HepG2 (cell line): ENCODE measurements around the gene PARP15. TPM values are rescaled to one million over a fixed set of nuclear protein-coding genes. Genes with fewer than 3 reads are reported as not detected.

ENCODE experiments used
- NFIB ChIP-seq: sonication (generic); formaldehyde crosslinking; IDR thresholded peaks from 2 replicates; pipeline ENCODE4 v1.9.0; 2021; ENCODE audit warnings: missing genetic modification reagents, mild to moderate bottlenecking, borderline replicate concordance
- SCMH1 ChIP-seq: sonication (generic); formaldehyde crosslinking; IDR thresholded peaks from 2 replicates; pipeline ENCODE4 v1.9.0; 2021; ENCODE audit warnings: missing genetic modification reagents, mild to moderate bottlenecking, borderline replicate concordance
- polyA plus RNA-seq, 8 experiments: library from polyadenylated mRNA; depleted of rRNA in 3 of 8; stranded (reverse) in 7 of 8; unstranded in 1 of 8; fragments of >200 nt; fragmentation: Illumina TruSeq in 4 of 8; extraction: Trizol in 4 of 8; gene quantifications; 2 replicates each; pipeline versions ENCODE4 v1.2.1 to v1.2.3, GENCODE V29; 2011 to 2016; ENCODE audit warnings: low read depth in 4 of 8, missing spikeins in 1 of 8, mixed read lengths in 1 of 8; ENCODE audit not compliant: insufficient read depth in 1 of 8
- total RNA-seq, 5 experiments: library from RNA; depleted of rRNA; stranded (reverse); fragments of >200 nt; fragmentation: Illumina TruSeq; extraction: Trizol; gene quantifications; 2 replicates each; pipeline ENCODE4 v1.2.3, GENCODE V29; 2016; ENCODE audit warnings: low read depth in 1 of 5
- TF ChIP-seq, protein P1 (sequence below): conservative IDR thresholded peaks from 2 replicates; pipeline ENCODE4 v1.6.1; 2018; ENCODE audit warnings: missing genetic modification reagents

The PARP15 gene
- total and polyA plus RNA-seq, 2 of the 13 experiments (the other 11 are each of a cell fraction or from before 2014, with no cell fraction given): 0.02 TPM; not detected in 1

DNA sequence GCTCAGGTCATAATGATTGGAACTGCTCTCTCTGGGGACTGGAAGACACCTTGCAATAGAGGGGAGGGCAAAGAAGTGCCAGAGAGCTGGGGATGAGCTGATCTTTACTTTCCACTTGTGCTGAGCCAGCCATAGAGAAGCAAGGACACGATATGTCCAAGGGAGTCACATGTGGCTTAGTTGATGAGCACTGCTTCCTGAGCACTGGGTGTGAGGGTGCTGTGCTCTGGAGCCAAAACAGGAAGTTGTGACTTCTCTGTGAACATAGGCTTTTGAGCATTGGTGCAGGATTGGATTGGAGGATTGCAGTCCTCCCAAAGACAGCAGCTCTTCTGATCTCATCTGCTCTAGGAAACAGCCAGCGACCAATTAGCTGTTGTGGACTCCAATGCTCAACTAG, 109.8 kb downstream of the PARP15 start (continued):
- TF ChIP-seq NFIB (no peak), SCMH1 (CRISPR knock-in tag) (no peak)
- TF ChIP-seq, protein P1, sequence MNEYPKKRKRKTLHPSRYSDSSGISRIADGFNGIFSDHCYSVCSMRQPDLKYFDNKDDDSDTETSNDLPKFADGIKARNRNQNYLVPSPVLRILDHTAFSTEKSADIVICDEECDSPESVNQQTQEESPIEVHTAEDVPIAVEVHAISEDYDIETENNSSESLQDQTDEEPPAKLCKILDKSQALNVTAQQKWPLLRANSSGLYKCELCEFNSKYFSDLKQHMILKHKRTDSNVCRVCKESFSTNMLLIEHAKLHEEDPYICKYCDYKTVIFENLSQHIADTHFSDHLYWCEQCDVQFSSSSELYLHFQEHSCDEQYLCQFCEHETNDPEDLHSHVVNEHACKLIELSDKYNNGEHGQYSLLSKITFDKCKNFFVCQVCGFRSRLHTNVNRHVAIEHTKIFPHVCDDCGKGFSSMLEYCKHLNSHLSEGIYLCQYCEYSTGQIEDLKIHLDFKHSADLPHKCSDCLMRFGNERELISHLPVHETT (CRISPR knock-in tag): no peak

Other genes starting within 250 kb of the PARP15 start
- 152 and 233 TPM in 2 replicates for gene MIX23, start 194.4 kb upstream of the PARP15 start, total RNA-seq (2016; rRNA removed; fragmentation: Illumina TruSeq; extraction: Trizol)
- 16.2 and 20.0 TPM in 2 replicates for gene MIX23, start 194.4 kb upstream of the PARP15 start, polyA plus RNA-seq (2011; rRNA removed)
- gene FAM162A, start 193.5 kb upstream of the PARP15 start, total RNA-seq (2016; rRNA removed; fragmentation: Illumina TruSeq; extraction: Trizol): 115 and 131 TPM in 2 replicates
- gene FAM162A, start 193.5 kb upstream of the PARP15 start, polyA plus RNA-seq (2011; rRNA removed): 141 and 155 TPM in 2 replicates
- 3.6 and 4.5 TPM in 2 replicates for gene WDR5B, start 161.6 kb upstream of the PARP15 start, total RNA-seq (2016; rRNA removed; fragmentation: Illumina TruSeq; extraction: Trizol)
- gene WDR5B, start 161.6 kb upstream of the PARP15 start, polyA plus RNA-seq (2011; rRNA removed): 2.2 and 2.5 TPM in 2 replicates
- gene KPNA1, start 62.7 kb upstream of the PARP15 start, total RNA-seq (2016; rRNA removed; fragmentation: Illumina TruSeq; extraction: Trizol): 30.0 and 49.7 TPM in 2 replicates
- gene KPNA1, start 62.7 kb upstream of the PARP15 start, polyA plus RNA-seq (2011; rRNA removed): 14.7 and 15.4 TPM in 2 replicates
- 10.6 and 12.5 TPM in 2 replicates for gene PARP9, start 13.3 kb upstream of the PARP15 start, total RNA-seq (2016; rRNA removed; fragmentation: Illumina TruSeq; extraction: Trizol)
- 6.5 and 7.0 TPM in 2 replicates for gene PARP9, start 13.3 kb upstream of the PARP15 start, polyA plus RNA-seq (2011; rRNA removed)
- 10.9 and 19.2 TPM in 2 replicates for gene DTX3L, start 13.3 kb upstream of the PARP15 start, total RNA-seq (2016; rRNA removed; fragmentation: Illumina TruSeq; extraction: Trizol)
- gene DTX3L, start 13.3 kb upstream of the PARP15 start, polyA plus RNA-seq (2011; rRNA removed): 2.5 and 3.2 TPM in 2 replicates
- gene PARP14, start 103.2 kb downstream of the PARP15 start, total RNA-seq (2016; rRNA removed; fragmentation: Illumina TruSeq; extraction: Trizol): 19.1 and 29.0 TPM in 2 replicates
- 9.0 and 11.8 TPM in 2 replicates for gene PARP14, start 103.2 kb downstream of the PARP15 start, polyA plus RNA-seq (2011; rRNA removed)
- gene HSPBAP1, start 216.2 kb downstream of the PARP15 start, total RNA-seq (2016; rRNA removed; fragmentation: Illumina TruSeq; extraction: Trizol): 5.1 and 5.7 TPM in 2 replicates
- 3.6 and 4.2 TPM in 2 replicates for gene HSPBAP1, start 216.2 kb downstream of the PARP15 start, polyA plus RNA-seq (2011; rRNA removed)
- gene SLC49A4, start 217.4 kb downstream of the PARP15 start, total RNA-seq (2016; rRNA removed; fragmentation: Illumina TruSeq; extraction: Trizol): 9.4 and 16.3 TPM in 2 replicates
- gene SLC49A4, start 217.4 kb downstream of the PARP15 start, polyA plus RNA-seq (2011; rRNA removed): 6.3 and 6.5 TPM in 2 replicates